H1 (cell line): ENCODE data around the gene ZNF407. TPM values are rescaled to one million over a fixed set of nuclear protein-coding genes. Genes with fewer than 3 reads are reported as not detected.

Experiments used
- CTCF ChIA-PET: fragments of 300-600 bp; sonication (Branson Sonifier 250); formaldehyde crosslinking; loops from one replicate; lab custom pipeline; 2021; ENCODE audit not compliant: partially characterized antibody; lab: Charles Lee
- POLR2A ChIA-PET: fragments of 300-600 bp; sonication (Branson Sonifier 250); formaldehyde crosslinking; loops from one replicate; lab custom pipeline; 2021; ENCODE audit warnings: inconsistent platforms; ENCODE audit not compliant: partially characterized antibody; lab: Charles Lee
- DNase-seq, 2 experiments: peaks; one replicate each; pipeline versions ENCODE4 v3.0.0 to v3.0.0-alpha.2; 2010 to 2022; ENCODE audit warnings: low spot score in 2 of 2, low read depth in 1 of 2, mixed read lengths in 1 of 2
- FAIRE-seq: peaks from 2 replicates; lab custom pipeline; 2011; peaks lifted over from hg19 to GRCh38; lab: Jason Lieb, UNC
- H2AFZ ChIP-seq: 2 replicates; pipeline ENCODE4 v1.8.1; 2012; ENCODE audit warnings: low read length, inconsistent platforms
- H2AK5ac ChIP-seq: 2 replicates; pipeline ENCODE4 v1.6.1; 2013; ENCODE audit warnings: low read depth, low read length
- H2BK120ac ChIP-seq: replicated peaks from 2 replicates; pipeline ENCODE3; 2013; ENCODE audit warnings: low read depth, low read length, inconsistent platforms
- H2BK12ac ChIP-seq: 2 replicates; pipeline ENCODE4 v1.6.1; 2013; ENCODE audit warnings: low read depth, low read length
- H2BK15ac ChIP-seq: 2 replicates; pipeline ENCODE4 v1.6.1; 2013; ENCODE audit warnings: low read length
- H2BK20ac ChIP-seq: 2 replicates; pipeline ENCODE4 v1.6.1; 2013; ENCODE audit warnings: low read length
- H2BK5ac ChIP-seq: 2 replicates; pipeline ENCODE4 v1.6.1; 2013; ENCODE audit warnings: low read depth, low read length
- H3K14ac ChIP-seq: 2 replicates; pipeline ENCODE4 v1.6.1; 2013; ENCODE audit warnings: inconsistent platforms; ENCODE audit not compliant: insufficient read length
- H3K18ac ChIP-seq: 2 replicates; pipeline ENCODE4 v1.6.1; 2013; ENCODE audit warnings: low read length; ENCODE audit errors: extremely low read depth
- H3K23ac ChIP-seq: 2 replicates; pipeline ENCODE4 v1.6.1; 2013; ENCODE audit warnings: inconsistent platforms; ENCODE audit not compliant: insufficient read length
- H3K23me2 ChIP-seq: 2 replicates; pipeline ENCODE4 v1.6.1; 2013; ENCODE audit warnings: low read depth, low read length
- H3K27ac ChIP-seq: 2 replicates; pipeline ENCODE4 v1.6.1; 2011; ENCODE audit warnings: low read depth, low read length, inconsistent platforms
- H3K27me3 ChIP-seq, 4 experiments: replicated peaks in 1 of 4; 1 replicate in 1 of 4; 2 replicates in 3 of 4; pipeline versions ENCODE4 v1.6.1 to v1.8.1; 2011 to 2013; ENCODE audit warnings: low read length in 3 of 4, mild to moderate bottlenecking in 3 of 4, inconsistent platforms in 2 of 4, mixed read lengths in 2 of 4, moderate library complexity in 1 of 4; ENCODE audit not compliant: control insufficient read depth in 3 of 4, insufficient read depth in 3 of 4; ENCODE audit errors: extremely low read depth in 1 of 4
- H3K36me3 ChIP-seq, 4 experiments: 2 replicates each; pipeline versions ENCODE4 v1.6.1 to v1.8.1; 2011 to 2013; ENCODE audit warnings: mild to moderate bottlenecking in 4 of 4, low read length in 3 of 4, moderate library complexity in 2 of 4, control low read depth in 1 of 4, inconsistent platforms in 1 of 4; ENCODE audit not compliant: insufficient read depth in 4 of 4, control insufficient read depth in 2 of 4
- H3K4ac ChIP-seq: replicated peaks from 2 replicates; pipeline ENCODE3; 2013; ENCODE audit warnings: low read length, low read depth, mixed read lengths, inconsistent platforms; ENCODE audit not compliant: insufficient read length
- H3K4me1 ChIP-seq, 4 experiments: replicated peaks in 1 of 4; 1 replicate in 1 of 4; 2 replicates in 3 of 4; pipeline versions ENCODE4 v1.6.1 to v1.8.1; 2011 to 2013; ENCODE audit warnings: low read length in 3 of 4, inconsistent platforms in 2 of 4, mixed read lengths in 1 of 4; ENCODE audit not compliant: insufficient read depth in 4 of 4, control insufficient read depth in 3 of 4
- H3K4me2 ChIP-seq, 2 experiments: 2 replicates each; pipeline versions ENCODE4 v1.6.1 to v1.8.1; 2011 to 2013; ENCODE audit warnings: low read depth in 2 of 2, low read length in 2 of 2, control low read depth in 1 of 2, inconsistent platforms in 1 of 2, mild to moderate bottlenecking in 1 of 2; ENCODE audit not compliant: insufficient read depth in 1 of 2
- H3K4me3 ChIP-seq, 4 experiments: fragments of 200-600, 300-600 bp in 1 of 4; sonication (generic), shearing (Covaris generic), sonication (Bioruptor Twin) in 1 of 4; 2 replicates each; pipeline versions ENCODE4 v1.5.1 to v1.8.1; 2011 to 2016; ENCODE audit warnings: low read length in 4 of 4, low read depth in 3 of 4, control low read depth in 2 of 4, inconsistent platforms in 2 of 4, mild to moderate bottlenecking in 2 of 4, mixed read lengths in 1 of 4, moderate library complexity in 1 of 4; ENCODE audit not compliant: insufficient read depth in 2 of 4; ENCODE audit errors: extremely low read depth in 1 of 4
- H3K56ac ChIP-seq: replicated peaks from 2 replicates; pipeline ENCODE3; 2013; ENCODE audit warnings: low read depth, mild to moderate bottlenecking, mixed read lengths, low read length, inconsistent platforms; ENCODE audit not compliant: insufficient read length
- H3K79me1 ChIP-seq: 2 replicates; pipeline ENCODE4 v1.6.1; 2013; ENCODE audit warnings: low read depth, low read length, control low read depth
- H3K79me2 ChIP-seq, 2 experiments: 2 replicates each; pipeline versions ENCODE4 v1.6.1 to v1.8.1; 2012 to 2013; ENCODE audit warnings: low read length in 2 of 2, mild to moderate bottlenecking in 2 of 2, inconsistent platforms in 1 of 2; ENCODE audit not compliant: insufficient read depth in 2 of 2, control insufficient read depth in 1 of 2
- H3K9ac ChIP-seq, 4 experiments: replicated peaks in 1 of 4; 1 replicate in 1 of 4; 2 replicates in 3 of 4; pipeline versions ENCODE4 v1.6.1 to v1.8.1; 2011 to 2013; ENCODE audit warnings: low read depth in 3 of 4, low read length in 3 of 4, control low read depth in 2 of 4, mild to moderate bottlenecking in 2 of 4, moderate library complexity in 2 of 4, inconsistent platforms in 1 of 4; ENCODE audit errors: extremely low read depth in 1 of 4
- H3K9me3 ChIP-seq, 2 experiments: 2 replicates each; pipeline versions ENCODE4 v1.6.1 to v1.8.1; 2012 to 2013; ENCODE audit warnings: mild to moderate bottlenecking in 2 of 2, moderate library complexity in 2 of 2, control low read depth in 1 of 2, inconsistent platforms in 1 of 2, low read depth in 1 of 2, low read length in 1 of 2, mixed read lengths in 1 of 2; ENCODE audit not compliant: insufficient read depth in 2 of 2
- H4K20me1 ChIP-seq, 2 experiments: replicated peaks in 1 of 2; 2 replicates each; pipeline versions ENCODE3 to v1.8.1; 2011 to 2013; ENCODE audit warnings: inconsistent platforms in 2 of 2, low read length in 2 of 2, mild to moderate bottlenecking in 1 of 2; ENCODE audit not compliant: insufficient read depth in 2 of 2, control insufficient read depth in 1 of 2
- H4K5ac ChIP-seq: 2 replicates; pipeline ENCODE4 v1.6.1; 2013; ENCODE audit warnings: low read length, low read depth, mixed read lengths, inconsistent platforms; ENCODE audit not compliant: insufficient read length
- H4K8ac ChIP-seq: 2 replicates; pipeline ENCODE4 v1.8.0; 2013; ENCODE audit warnings: mild to moderate bottlenecking, moderate library complexity, low read length, inconsistent platforms; ENCODE audit not compliant: insufficient read depth; ENCODE audit errors: extremely low read depth
- H4K91ac ChIP-seq: replicated peaks from 2 replicates; pipeline ENCODE3; 2013; ENCODE audit warnings: low read length, mixed read lengths, inconsistent platforms; ENCODE audit not compliant: insufficient read length
- ASH2L ChIP-seq: fragments of 200-600, 300-600 bp; sonication (generic); IDR thresholded peaks from one replicate; pipeline ENCODE4 v1.7.1; 2017; ENCODE audit warnings: low read length
- WGBS, 2 experiments: shearing (Covaris generic) in 1 of 2; methylation state at CpG; one replicate each; pipeline versions ENCODE4 v1.1.6 to v1.1.7; 2013 to 2015; ENCODE audit warnings: low lambda C conversion rate in 2 of 2, mixed read lengths in 2 of 2, inconsistent platforms in 1 of 2, low coverage in 1 of 2, missing lambda C conversion rate in 1 of 2; ENCODE audit not compliant: insufficient replicate concordance in 2 of 2, insufficient coverage in 1 of 2, insufficient read length in 1 of 2; ENCODE audit errors: extremely low coverage in 1 of 2, missing lambda C conversion rate in 1 of 2; 5-methylcytosine and 5-hydroxymethylcytosine counted together
- polyA plus RNA-seq, 7 experiments: library from polyadenylated mRNA; depleted of rRNA in 3 of 7; stranded (reverse) in 5 of 7; unstranded in 2 of 7; fragments of >200 nt in 5 of 7; fragments of 200-250 nt in 2 of 7; gene quantifications; 1 replicate in 5 of 7; 2 replicates in 1 of 7; 4 replicates in 1 of 7; pipeline versions ENCODE4 v1.2.1 to v1.2.3, GENCODE V29; 2011 to 2013; ENCODE audit warnings: missing spikeins in 2 of 7, mixed read lengths in 2 of 7
- total RNA-seq: library from RNA; stranded (reverse); fragmentation: NEBNext Ultra II Directional; extraction: Animal tissue kit (Norgen Biotek cat#: 25700); gene quantifications from 2 replicates; pipeline ENCODE4 v1.2.1, GENCODE V29; 2021

Gene ZNF407
- total and polyA plus RNA-seq, 2 of the 8 experiments (the other 6 are each of a cell fraction or from before 2014, with no cell fraction given): 1.5 to 6.8 TPM

GRCh38 chr18:74897971-74898657 lies 300.4 kb downstream of the ZNF407 start:
- ChIA-PET CTCF (interaction anchor here (0.6 to 2.5 kb wide), 14 partner anchors 9 to 306 kb away, joined by 3 to 14 read pairs (median 6); no protein-coding TSS in a partner anchor), POLR2A (interaction anchor here (1.0 kb wide), 1 partner anchor 169 kb away, joined by 3 read pairs; no protein-coding TSS in a partner anchor)
- H3K23me2 ChIP-seq: no peaks in the 10 kb centered on the region
- no peak overlapping the region for H3K4me2 ChIP-seq
- no peak overlapping the region for H3K4me3 ChIP-seq
- H2BK20ac ChIP-seq: no peak overlapping the region
- H4K20me1 ChIP-seq: no peaks in the 10 kb centered on the region
- H3K18ac ChIP-seq: no peak overlapping the region
- peaks cover 0 to 3% (median 0%) of the 10 kb centered on the region in 4 experiments; a peak in 1 of 7 replicates for H3K4me1 ChIP-seq
- FAIRE-seq (no peak), DNase-seq (no peak)
- no peak overlapping the region for H3K4ac ChIP-seq
- no peak overlapping the region for H4K8ac ChIP-seq
- H4K91ac ChIP-seq: no peak overlapping the region
- TF ChIP-seq ASH2L: no peak
- no peak overlapping the region for H2BK15ac ChIP-seq
- WGBS, 2 experiments: 95% methylated on average over 5 of the region's 5 CpGs; no CpG with 5 or more reads in 1 of the 2 experiments
- no peaks in the 10 kb centered on the region for H3K79me2 ChIP-seq
- no peaks in the 10 kb centered on the region for H3K36me3 ChIP-seq
- H3K9me3 ChIP-seq: no peaks in the 10 kb centered on the region
- no peak overlapping the region for H4K5ac ChIP-seq
- H3K14ac ChIP-seq: no peak overlapping the region
- no peak overlapping the region for H2AFZ ChIP-seq
- no peak overlapping the region for H3K27ac ChIP-seq
- H2AK5ac ChIP-seq: no peak overlapping the region
- no peaks in the 10 kb centered on the region for H3K27me3 ChIP-seq
- no peak overlapping the region for H2BK5ac ChIP-seq
- H2BK120ac ChIP-seq: no peak overlapping the region
- no peak overlapping the region for H2BK12ac ChIP-seq
- H3K23ac ChIP-seq: no peak overlapping the region
- H3K79me1 ChIP-seq: no peaks in the 10 kb centered on the region
- no peak overlapping the region for H3K9ac ChIP-seq
- no peak overlapping the region for H3K56ac ChIP-seq
